Fibroblast of pulmonary artery (primary cell): ENCODE results near the gene HSPG2.

Experiments
- DNase-seq: peaks from one replicate; pipeline ENCODE4 v3.0.0-alpha.2; 2010; ENCODE audit warnings: low read depth
- H3K4me3 ChIP-seq: replicated peaks from 2 replicates; pipeline ENCODE4 v1.5.1; 2011; ENCODE audit warnings: low read depth, mild to moderate bottlenecking, control low read depth, low read length, moderate library complexity
- CTCF ChIP-seq: IDR thresholded peaks from 2 replicates; pipeline ENCODE4 v1.5.1; 2011; ENCODE audit warnings: mild to moderate bottlenecking, control low read depth, low read length, inconsistent platforms; ENCODE audit errors: missing control alignments

Gene HSPG2

GRCh38 chr1:21942464-21942863 is 5.4 kb upstream of the HSPG2 start:
- no peak for TF ChIP-seq CTCF
- DNase-seq, result no peak
- H3K4me3 ChIP-seq, result no peak overlapping the region

DNA sequence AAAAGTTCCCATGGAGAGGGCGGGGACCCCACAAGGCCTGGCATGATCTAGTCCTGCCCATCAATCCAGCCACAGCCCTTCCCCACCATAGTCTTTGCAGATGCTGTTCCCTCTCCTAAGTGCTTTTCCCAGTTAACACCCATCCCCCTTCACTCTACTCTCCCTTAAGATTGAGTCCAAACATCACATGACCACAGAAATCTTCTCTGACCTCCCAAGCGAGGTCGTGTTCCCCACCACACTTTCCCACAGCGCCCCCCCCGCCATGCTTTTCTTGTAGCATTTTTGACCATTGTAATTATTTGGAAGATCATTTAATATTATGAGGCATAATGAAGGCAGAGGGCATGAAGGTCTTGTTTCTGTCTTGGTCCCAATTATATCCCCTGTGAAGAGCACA is 4.3 kb upstream of the HSPG2 start:
- no peak overlapping the region for H3K4me3 ChIP-seq
- TF ChIP-seq CTCF, result no peak
- no peak for DNase-seq

GRCh38 chr1:21940492-21940891 is 3.4 kb upstream of the HSPG2 start:
- no peak for TF ChIP-seq CTCF
- no peak overlapping the region for H3K4me3 ChIP-seq

GRCh38 chr1:21939650-21940374 is 2.7 kb upstream of the HSPG2 start:
- DNase-seq, result peak; percentile 97
- H3K4me3 ChIP-seq, result no peak overlapping the region
- TF ChIP-seq CTCF, result peak; percentile 53

More at GRCh38 chr1:21940492-21940891, 3.4 kb upstream of the HSPG2 start:
- DNase-seq, result no peak

DNA sequence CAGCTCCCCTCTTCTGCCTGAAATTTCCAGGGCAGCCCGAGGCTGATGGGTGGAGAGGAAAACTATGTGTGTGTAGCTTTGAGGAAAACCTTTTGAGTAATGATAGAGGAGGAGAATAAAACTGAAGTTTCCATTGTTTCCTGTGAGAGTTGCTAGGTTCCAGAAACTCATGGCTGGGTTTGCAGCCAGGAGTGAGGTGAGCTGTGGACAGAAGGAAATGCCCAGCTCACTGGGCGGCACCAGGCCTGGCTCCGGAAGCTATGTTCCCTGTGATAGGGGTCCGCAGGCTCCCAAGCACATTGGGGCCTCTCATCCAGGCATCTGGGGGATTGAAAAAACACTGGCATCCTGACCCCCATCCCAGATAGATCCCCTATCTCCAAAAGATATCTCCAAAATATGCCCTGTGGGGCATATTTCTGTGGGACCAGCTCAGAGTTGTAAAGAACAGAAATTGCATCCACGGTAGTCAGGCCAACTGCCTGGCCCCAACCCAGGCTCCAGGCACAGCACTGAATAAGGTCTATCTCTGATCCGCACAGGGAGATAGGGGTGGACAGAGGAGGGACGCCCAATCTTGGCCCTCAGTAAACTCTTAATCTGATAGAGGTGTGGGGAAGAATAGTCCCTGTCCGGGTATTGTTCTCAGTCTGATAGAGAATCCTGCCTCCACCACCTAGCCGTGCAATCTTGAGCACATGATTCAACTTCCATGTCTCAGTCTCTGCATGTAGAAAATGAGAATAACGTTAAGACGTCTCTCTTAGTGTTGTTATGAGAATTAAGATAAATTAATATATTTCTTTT is 1.8 kb upstream of the HSPG2 start:
- H3K4me3 ChIP-seq, result no peak overlapping the region
- TF ChIP-seq CTCF, result no peak
- DNase-seq, result no peak

DNA sequence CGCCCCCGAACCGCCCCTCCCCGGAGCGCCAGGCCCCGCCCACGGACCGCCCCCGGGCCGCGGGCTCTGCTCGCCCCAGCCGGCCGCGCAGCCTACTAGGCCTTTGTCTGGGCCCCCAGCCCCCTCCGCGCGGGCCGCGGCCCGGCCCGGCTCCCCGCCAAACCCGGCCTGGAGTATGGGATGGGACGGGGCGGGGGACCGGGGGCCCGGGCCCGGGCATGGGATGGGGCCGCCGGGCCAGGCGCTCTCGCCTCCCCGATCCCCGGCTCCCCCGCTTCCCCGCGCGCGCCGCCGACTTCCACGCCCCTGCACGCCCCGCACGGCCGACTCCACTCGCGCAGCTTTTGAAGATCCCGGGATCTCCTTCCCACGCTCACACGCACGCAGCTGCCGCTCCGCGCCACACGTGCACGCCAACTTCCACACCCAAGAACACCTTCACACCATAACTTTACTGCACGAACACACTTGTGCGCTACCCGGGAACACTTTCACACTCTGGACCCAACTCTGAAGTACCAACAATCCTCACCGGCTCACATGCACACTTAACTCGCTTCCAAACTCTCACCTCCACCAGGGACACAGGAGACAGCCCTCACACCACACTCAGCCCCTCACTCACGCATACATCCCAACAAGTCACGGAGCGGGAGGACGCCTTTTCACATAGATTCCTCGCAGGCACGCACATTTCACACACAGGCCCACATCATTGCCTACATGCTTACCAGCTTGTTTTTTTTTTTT is 437 bp upstream of the HSPG2 start:
- no peak for TF ChIP-seq CTCF
- DNase-seq, result peak; percentile 84
- H3K4me3 ChIP-seq, result peak overlapping the region; percentile 7
